ENCODE measurements around the gene EXOC1. TPM values are rescaled to one million over a fixed set of nuclear protein-coding genes. Genes with fewer than 3 reads are reported as not detected.
A peak's percentile ranks its signal among the peaks of the same experiment; 100 is the strongest.

EXOC1 gene
- total RNA-seq, 1 donor from 2014 or later: 33.3 TPM

- Mint-ChIP-seq H3K4me1 (ENCODE audit: low read depth, unreplicated experiment) (peaks cover 14% of the 10 kb centered on the region), H3K36me3 (ENCODE audit: low read depth, unreplicated experiment) (no peaks in the 10 kb centered on the region), H3K27me3 (ENCODE audit: low read depth, unreplicated experiment) (no peaks in the 10 kb centered on the region), H3K4me3 (ENCODE audit: unreplicated experiment) (peak overlapping the region; percentile 85), H3K27ac (ENCODE audit: unreplicated experiment) (peak overlapping the region; percentile 92), H3K9me3 (ENCODE audit: unreplicated experiment) (no peaks in the 10 kb centered on the region)
- Histone ChIP-seq H3K9ac (ENCODE audit: low read length) (peak overlapping the region; percentile 88), H4K20me1 (ENCODE audit: insufficient read depth, low read length) (no peaks in the 10 kb centered on the region), H3K4me3 (ENCODE audit: insufficient read depth, low read depth, low read length) (peak overlapping the region; percentile 91), H3K27me3 (ENCODE audit: insufficient read depth, low read length) (no peaks in the 10 kb centered on the region), H3K27ac (ENCODE audit: low read depth, low read length) (peak overlapping the region; percentile 97), H3K4me2 (ENCODE audit: low read length) (peak overlapping the region; percentile 91), H2AFZ (ENCODE audit: low read depth, low read length) (peak overlapping the region; percentile 89), H3K4me1 (ENCODE audit: insufficient read depth, low read length) (peaks cover 19% of the 10 kb centered on the region), H3K79me2 (ENCODE audit: insufficient read depth, low read length) (peaks cover 37% of the 10 kb centered on the region), H3K36me3 (ENCODE audit: insufficient read depth, low read length) (peaks cover 7% of the 10 kb centered on the region), H3K9me3 (ENCODE audit: insufficient read depth, low read depth, low read length) (no peaks in the 10 kb centered on the region)
- DNase-seq (ENCODE audit: low read depth): no peak
- TF ChIP-seq CTCF (IDR thresholded peaks at IDR 0.05; ENCODE audit: insufficient read depth, low read depth, low read length): no peak
- TF ChIP-seq EZH2 (IDR thresholded peaks at IDR 0.05; ENCODE audit: insufficient read depth, low read length): no peak
- no peak for FAIRE-seq
These were observed 96.0 kb downstream of the EXOC1 start for GRCh38 chr4:55949482-55949802.

GRCh38 chr4:55951191-55951922 lies 97.9 kb downstream of the EXOC1 start:
- FAIRE-seq (no peak), DNase-seq (ENCODE audit: low read depth) (no peak)
- Mint-ChIP-seq H3K4me3 (ENCODE audit: unreplicated experiment) (no peak overlapping the region), H3K9me3 (ENCODE audit: unreplicated experiment) (no peaks in the 10 kb centered on the region), H3K27ac (ENCODE audit: unreplicated experiment) (no peak overlapping the region), H3K27me3 (ENCODE audit: low read depth, unreplicated experiment) (no peaks in the 10 kb centered on the region), H3K4me1 (ENCODE audit: low read depth, unreplicated experiment) (peaks cover 14% of the 10 kb centered on the region), H3K36me3 (ENCODE audit: low read depth, unreplicated experiment) (peaks cover 4% of the 10 kb centered on the region)
- peaks cover 35% of the 10 kb centered on the region for H3K79me2 ChIP-seq (ENCODE audit: insufficient read depth, low read length)
- no peak overlapping the region for H3K4me3 ChIP-seq (ENCODE audit: insufficient read depth, low read depth, low read length)
- H2AFZ ChIP-seq (ENCODE audit: low read depth, low read length): no peak overlapping the region
- H3K9ac ChIP-seq (ENCODE audit: low read length): no peak overlapping the region
- no peaks in the 10 kb centered on the region for H3K9me3 ChIP-seq (ENCODE audit: insufficient read depth, low read depth, low read length)
- H3K4me2 ChIP-seq (ENCODE audit: low read length): no peak overlapping the region
- no peaks in the 10 kb centered on the region for H4K20me1 ChIP-seq (ENCODE audit: insufficient read depth, low read length)
- no peak overlapping the region for H3K27ac ChIP-seq (ENCODE audit: low read depth, low read length)
- no peaks in the 10 kb centered on the region for H3K27me3 ChIP-seq (ENCODE audit: insufficient read depth, low read length)
- peaks cover 19% of the 10 kb centered on the region for H3K4me1 ChIP-seq (ENCODE audit: insufficient read depth, low read length)
- TF ChIP-seq CTCF (IDR thresholded peaks at IDR 0.05; ENCODE audit: insufficient read depth, low read depth, low read length) (no peak), EZH2 (IDR thresholded peaks at IDR 0.05; ENCODE audit: insufficient read depth, low read length) (no peak)
- H3K36me3 ChIP-seq (ENCODE audit: insufficient read depth, low read length): peaks cover 10% of the 10 kb centered on the region

Other genes with a start within 250 kb of the EXOC1 start
- 0.61 TPM in 1 of 2 replicates, not detected in the other for gene NMU, start 217.3 kb upstream of the EXOC1 start, total RNA-seq
- gene EXOC1L, start 33.9 kb upstream of the EXOC1 start, total RNA-seq: not detected in 2 replicates
- 5.9 and 8.2 TPM in 2 replicates for gene CEP135, start 95.3 kb downstream of the EXOC1 start, total RNA-seq